ENCODE data around the gene GFY.
"Not testable (repeated sequence)": the region's sequence is repeated elsewhere in the genome, so short reads cannot be mapped to it uniquely, and the experiment has no call there.

Gene GFY

DNA sequence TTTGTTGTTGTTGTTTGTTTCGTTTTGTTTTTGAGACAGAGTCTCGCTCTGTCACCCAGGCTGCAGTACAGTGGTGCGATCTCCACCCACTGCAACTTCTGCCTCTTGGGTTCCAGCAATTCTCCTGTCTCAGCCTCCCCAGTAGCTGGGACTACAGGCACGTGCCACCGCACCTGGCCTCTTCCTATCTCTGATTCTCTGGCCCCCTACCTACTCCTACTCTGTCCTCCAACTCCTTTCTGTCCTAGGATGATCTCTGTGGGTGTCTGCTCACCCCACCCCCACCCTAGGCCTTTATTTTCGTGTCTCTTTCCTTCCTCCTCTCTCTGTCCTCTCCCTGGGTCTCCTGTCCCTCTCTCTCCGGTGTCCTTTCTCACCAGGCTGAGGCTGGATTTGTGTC is 25.2 kb downstream of the GFY start:
- peak overlapping the region in 10 of 11 experiments; percentile 82 to 99 (median 98); a peak in 19 of 22 replicates for H3K27ac ChIP-seq
- peak overlapping the region; percentile 80 to 98 (median 89) for H3K9ac ChIP-seq
- H3K36me3 ChIP-seq = peaks cover 24 to 51% (median 31%) of the 10 kb centered on the region in 11 experiments
- H3K4me3 ChIP-seq = peak overlapping the region; percentile 71 to 96 (median 83)
- peaks cover 71 to 80% (median 76%) of the 10 kb centered on the region in 10 experiments for H3K4me1 ChIP-seq
- no peaks in the 10 kb centered on the region for H3K27me3 ChIP-seq
- peak overlapping the region; percentile 80 to 98 (median 93) for H3K4me2 ChIP-seq
- H3K9me3 ChIP-seq (replicated peaks in 1 of 11) = no peaks in the 10 kb centered on the region
- no peak for TF ChIP-seq Cebpa-rat (IDR thresholded peaks at IDR 0.05)
- peaks cover 0 to 31% (median 9%) of the 10 kb centered on the region in 11 experiments; a peak in 9 of 22 replicates for H4K20me1 ChIP-seq

DNA sequence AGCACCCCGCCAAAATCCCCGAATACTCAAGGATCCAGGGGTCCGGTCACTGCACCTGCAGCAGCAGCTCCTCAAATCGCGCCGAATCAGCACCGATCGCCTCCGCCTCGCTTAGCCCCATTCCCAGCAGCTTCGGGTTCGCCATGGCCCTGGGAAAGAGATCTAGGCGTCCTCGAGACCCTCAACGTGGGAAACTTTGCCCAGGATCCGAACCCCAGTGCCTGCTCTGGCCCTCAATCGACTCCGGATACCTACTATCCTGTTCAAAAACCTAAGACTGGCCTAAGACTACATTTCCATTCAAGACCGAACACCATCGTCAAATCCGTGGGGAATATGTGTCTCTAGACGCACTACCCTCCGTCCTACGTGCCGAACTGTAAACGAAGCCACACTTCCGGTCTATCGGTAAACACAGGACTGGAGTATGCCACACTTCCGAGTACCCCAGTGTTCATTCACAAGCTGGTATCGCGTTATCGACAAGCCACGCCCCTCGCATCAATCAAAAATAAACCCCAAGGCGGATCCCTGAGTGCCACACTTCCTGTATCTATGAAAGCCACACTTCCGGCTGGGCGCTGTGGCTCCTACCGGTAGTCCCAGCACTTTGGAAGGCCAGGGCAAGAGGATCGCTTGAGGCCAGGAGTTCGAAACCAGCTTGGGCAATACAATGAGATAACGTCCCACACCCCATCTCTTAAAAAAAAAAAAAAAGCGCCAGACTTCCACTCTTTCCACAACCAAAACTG is 26.4 kb downstream of the GFY start, which contains the start of gene PIH1D1:
PIH1D1 (minus strand) TSS at position 385 of the 752 bp plus-strand sequence; CDS start at position 145, 240 bp downstream.
- peaks cover 63 to 80% (median 70%) of the 10 kb centered on the region in 10 experiments for H3K4me1 ChIP-seq
- H3K27ac ChIP-seq = peak within 1 kb of the TSS; percentile 96 to 99 (median 98)
- TF ChIP-seq Cebpa-rat (IDR thresholded peaks at IDR 0.05) = no peak
- H3K4me3 ChIP-seq = peak within 1 kb of the TSS; percentile 71 to 96 (median 84)
- no peaks in the 10 kb centered on the region for H3K27me3 ChIP-seq
- H3K9me3 ChIP-seq (replicated peaks in 1 of 11) = no peaks in the 10 kb centered on the region
- H3K4me2 ChIP-seq = peak within 1 kb of the TSS; percentile 80 to 98 (median 94)
- peaks cover 0 to 24% (median 9%) of the 10 kb centered on the region in 11 experiments; a peak in 9 of 22 replicates for H4K20me1 ChIP-seq
- peaks cover 28 to 54% (median 36%) of the 10 kb centered on the region in 11 experiments for H3K36me3 ChIP-seq
- peak within 1 kb of the TSS; percentile 89 to 98 (median 96) for H3K9ac ChIP-seq

DNA sequence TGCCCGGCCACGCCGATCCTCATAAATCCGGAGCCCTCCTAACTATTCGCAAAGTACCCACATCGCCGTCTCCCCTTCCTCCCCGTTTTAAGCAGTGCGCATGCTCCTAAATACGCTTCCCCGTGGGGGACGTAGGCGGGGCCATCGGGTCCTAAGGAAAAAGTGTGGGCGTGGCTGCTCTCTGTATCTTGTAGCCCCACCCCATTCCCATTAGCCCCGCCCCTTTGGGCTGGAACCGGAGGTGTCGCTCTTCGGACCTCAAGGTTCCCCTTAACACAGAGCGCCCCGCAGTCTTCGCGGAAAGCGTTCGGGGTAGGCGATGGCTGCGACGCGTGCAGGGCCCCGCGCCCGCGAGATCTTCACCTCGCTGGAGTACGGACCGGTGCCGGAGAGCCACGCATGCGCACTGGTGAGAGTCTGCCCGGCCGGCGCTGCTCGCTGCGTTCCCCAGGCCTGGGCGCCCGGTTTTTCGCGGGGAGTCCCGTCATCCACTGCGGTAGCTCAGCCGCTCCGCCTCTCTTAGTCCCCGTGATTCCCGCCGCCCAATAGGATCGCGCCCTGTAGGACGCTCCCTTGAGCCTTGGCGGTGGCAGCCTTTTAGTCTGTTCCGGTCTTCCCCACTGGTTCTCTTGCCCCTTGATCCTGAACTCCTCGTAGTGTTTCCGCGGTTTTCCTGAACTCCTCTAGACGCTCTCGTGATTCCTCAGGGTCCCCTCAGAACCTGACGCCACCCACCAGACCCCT is 28.0 kb downstream of the GFY start, which contains the start of gene ALDH16A1:
ALDH16A1 (plus strand) TSS at position 213 of the 744 bp plus-strand sequence; CDS start at position 320, 107 bp downstream.
- Histone ChIP-seq H3K4me1 (peaks cover 58 to 80% (median 68%) of the 10 kb centered on the region in 10 experiments), H4K20me1 (peaks cover 0 to 8% (median 0%) of the 10 kb centered on the region in 11 experiments; a peak in 4 of 22 replicates)

DNA sequence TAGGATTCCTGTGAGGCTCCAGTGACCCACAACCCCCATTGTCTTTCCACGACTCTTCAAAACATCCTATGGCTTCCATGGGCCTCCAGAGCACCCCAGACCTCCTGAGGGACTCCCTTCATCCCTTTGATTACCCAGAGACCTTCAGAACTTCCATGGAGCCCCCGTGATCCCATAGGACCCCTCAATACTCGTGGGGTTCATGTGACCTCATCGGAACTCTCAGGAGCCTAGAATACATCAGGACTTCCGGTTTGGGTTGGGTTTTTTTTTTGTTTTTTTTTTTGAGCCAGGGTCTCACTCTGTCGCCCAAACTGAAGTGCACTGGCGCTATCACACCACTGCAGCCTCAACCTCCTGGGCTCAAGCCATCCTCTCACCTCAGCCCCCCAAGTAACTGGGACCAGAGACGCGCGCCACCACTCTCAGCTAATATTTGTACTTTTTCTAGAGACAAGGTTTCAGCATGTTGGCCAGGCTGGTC is 28.6 kb downstream of the GFY start:
- H3K36me3 ChIP-seq = peaks cover 7 to 47% (median 25%) of the 10 kb centered on the region in 11 experiments; a peak in 19 of 22 replicates
- H3K4me3 ChIP-seq = peak overlapping the region; percentile 71 to 96 (median 82)
- peak overlapping the region; percentile 83 to 97 (median 92) for H3K4me2 ChIP-seq
- peaks cover 58 to 80% (median 68%) of the 10 kb centered on the region in 10 experiments for H3K4me1 ChIP-seq
- peak overlapping the region; percentile 89 to 98 (median 96) for H3K9ac ChIP-seq
- no peak for TF ChIP-seq Cebpa-rat (IDR thresholded peaks at IDR 0.05)
- no peaks in the 10 kb centered on the region for H3K9me3 ChIP-seq (replicated peaks in 1 of 11)
- peak overlapping the region; percentile 96 to 99 (median 98) for H3K27ac ChIP-seq
- no peaks in the 10 kb centered on the region for H3K27me3 ChIP-seq
- H4K20me1 ChIP-seq = peaks cover 0 to 2% (median 0%) of the 10 kb centered on the region in 11 experiments; a peak in 2 of 22 replicates

More for the DNA sequence above, 28.0 kb downstream of the GFY start, which contains the start of gene ALDH16A1:
- H3K4me2 ChIP-seq = peak within 1 kb of the TSS; percentile 83 to 97 (median 92)
- H3K27me3 ChIP-seq = no peaks in the 10 kb centered on the region
- peak within 1 kb of the TSS; percentile 71 to 96 (median 82) for H3K4me3 ChIP-seq
- no peaks in the 10 kb centered on the region for H3K9me3 ChIP-seq (replicated peaks in 1 of 11)
- peak within 1 kb of the TSS; percentile 96 to 99 (median 98) for H3K27ac ChIP-seq
- no peak for TF ChIP-seq Cebpa-rat (IDR thresholded peaks at IDR 0.05)
- H3K36me3 ChIP-seq = peaks cover 13 to 52% (median 30%) of the 10 kb centered on the region in 11 experiments; a peak in 20 of 22 replicates
- H3K9ac ChIP-seq = peak within 1 kb of the TSS; percentile 89 to 98 (median 96)

DNA sequence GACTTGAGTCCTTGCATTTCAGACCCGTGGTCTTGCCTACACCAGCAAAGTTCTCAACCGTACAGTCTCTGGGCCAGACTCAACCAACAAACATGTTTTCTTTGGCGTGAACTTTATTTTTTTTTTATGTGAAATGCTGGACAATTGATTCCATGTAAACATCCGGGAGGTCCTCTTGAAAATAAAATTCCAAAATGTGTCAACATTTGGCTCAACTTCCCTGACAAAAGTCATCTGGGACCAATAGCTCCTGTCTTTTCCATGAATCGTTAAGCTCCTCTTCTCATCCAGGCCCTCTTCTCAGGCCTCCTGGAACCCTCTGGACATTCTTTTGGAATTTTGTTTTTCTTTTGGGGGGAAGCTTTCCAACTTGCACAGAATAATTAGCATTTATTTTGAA is 30.6 kb downstream of the GFY start:
- H3K36me3 ChIP-seq = peaks cover 15 to 51% (median 33%) of the 10 kb centered on the region in 11 experiments; a peak in 21 of 22 replicates
- no peak overlapping the region for H3K4me3 ChIP-seq

DNA sequence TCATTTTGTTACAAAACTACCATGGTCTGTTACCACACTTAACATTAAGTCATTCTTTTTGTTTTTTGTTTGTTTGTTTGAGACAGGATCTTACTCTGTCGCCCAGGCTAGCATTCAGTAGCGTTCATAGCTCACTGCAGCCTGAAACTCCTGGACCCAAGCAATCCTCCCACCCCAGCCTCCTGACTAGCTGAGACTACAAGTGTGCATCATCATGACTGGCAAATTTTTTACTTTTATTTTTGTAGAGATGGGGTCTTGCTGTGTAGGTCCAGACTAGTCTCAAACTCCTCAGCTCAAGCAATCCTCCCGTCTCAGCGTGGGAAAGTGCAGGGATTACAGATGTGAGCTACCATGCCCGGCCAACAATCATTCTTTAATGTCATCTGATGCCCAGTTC is 31.1 kb downstream of the GFY start:
- H3K4me1 ChIP-seq = peaks cover 44 to 79% (median 58%) of the 10 kb centered on the region in 10 experiments
- H3K27ac ChIP-seq = peak overlapping the region in 8 of 11 experiments; percentile 10 to 95 (median 59); a peak in 10 of 22 replicates
- H3K4me2 ChIP-seq = peak overlapping the region in 3 of 11 experiments; percentile 88 to 90 (median 89); a peak in 6 of 22 replicates
- H3K9me3 ChIP-seq (replicated peaks in 1 of 11) = no peaks in the 10 kb centered on the region
- H3K36me3 ChIP-seq = peaks cover 15 to 55% (median 35%) of the 10 kb centered on the region in 11 experiments; a peak in 21 of 22 replicates
- TF ChIP-seq Cebpa-rat (IDR thresholded peaks at IDR 0.05) = no peak
- H3K9ac ChIP-seq = peak overlapping the region in 7 of 11 experiments; percentile 5 to 44 (median 26); a peak in 8 of 22 replicates
- H3K4me3 ChIP-seq = no peak overlapping the region
- no peaks in the 10 kb centered on the region for H4K20me1 ChIP-seq
- no peaks in the 10 kb centered on the region for H3K27me3 ChIP-seq

More for the DNA sequence above, 30.6 kb downstream of the GFY start:
- H3K9ac ChIP-seq = peak overlapping the region in 4 of 11 experiments; percentile 9 to 44 (median 27); a peak in 7 of 22 replicates
- peak overlapping the region in 3 of 11 experiments; percentile 53 to 90 (median 88); a peak in 6 of 22 replicates for H3K4me2 ChIP-seq
- H4K20me1 ChIP-seq = no peaks in the 10 kb centered on the region
- H3K9me3 ChIP-seq (replicated peaks in 1 of 11) = no peaks in the 10 kb centered on the region
- no peak for TF ChIP-seq Cebpa-rat (IDR thresholded peaks at IDR 0.05)
- peak overlapping the region in 5 of 11 experiments; percentile 18 to 92 (median 40); a peak in 6 of 22 replicates for H3K27ac ChIP-seq
- peaks cover 47 to 79% (median 61%) of the 10 kb centered on the region in 10 experiments for H3K4me1 ChIP-seq
- no peaks in the 10 kb centered on the region for H3K27me3 ChIP-seq

DNA sequence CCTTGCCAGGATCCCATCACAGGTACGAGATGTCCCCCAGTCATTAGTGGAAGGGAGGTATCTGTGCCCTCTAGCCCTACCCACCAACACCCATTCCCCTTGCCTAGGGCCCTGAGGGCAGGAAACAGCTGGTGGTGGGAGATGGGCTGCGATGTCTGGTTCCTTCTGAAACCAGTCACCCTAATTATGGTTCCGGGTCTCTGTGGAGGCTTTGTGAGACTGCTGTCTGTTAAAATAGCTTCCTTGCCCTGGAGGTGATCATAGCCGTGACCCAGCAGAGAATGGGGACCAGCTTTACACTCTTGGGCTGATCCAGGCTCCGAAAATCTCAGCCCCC is 33.3 kb downstream of the GFY start:
- peak overlapping the region; percentile 53 to 82 (median 73) for H3K9ac ChIP-seq
- peaks cover 20 to 69% (median 47%) of the 10 kb centered on the region in 11 experiments; a peak in 21 of 22 replicates for H3K36me3 ChIP-seq
- peaks cover 37 to 70% (median 51%) of the 10 kb centered on the region in 10 experiments for H3K4me1 ChIP-seq
- no peaks in the 10 kb centered on the region for H3K9me3 ChIP-seq (replicated peaks in 1 of 11)
- H3K27ac ChIP-seq = peak overlapping the region; percentile 70 to 95 (median 79)
- H3K4me2 ChIP-seq = peak overlapping the region; percentile 75 to 90 (median 82)
- no peak for TF ChIP-seq Cebpa-rat (IDR thresholded peaks at IDR 0.05)
- peak overlapping the region in 2 of 10 experiments; percentile 19 to 27; a peak in 3 of 20 replicates for H3K4me3 ChIP-seq
- no peaks in the 10 kb centered on the region for H3K27me3 ChIP-seq
- no peaks in the 10 kb centered on the region for H4K20me1 ChIP-seq

DNA sequence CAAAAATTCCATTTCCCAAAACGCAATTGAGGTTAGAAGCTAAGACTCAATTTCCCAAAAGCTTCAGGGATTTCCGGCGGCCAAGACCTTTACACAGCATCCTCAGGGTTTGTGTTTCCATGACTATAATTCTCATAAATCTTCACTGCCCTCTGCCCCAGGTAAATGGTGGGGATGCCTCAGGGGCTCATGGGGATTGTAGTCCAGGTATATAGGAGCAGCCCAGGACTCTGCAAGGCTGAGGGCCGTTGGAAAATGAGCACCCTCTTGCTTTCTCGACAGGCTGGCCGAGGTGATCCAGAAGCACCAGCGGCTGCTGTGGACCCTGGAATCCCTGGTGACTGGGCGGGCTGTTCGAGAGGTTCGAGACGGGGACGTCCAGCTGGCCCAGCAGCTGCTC is 34.2 kb downstream of the GFY start:
- Histone ChIP-seq H3K27me3 (no peaks in the 10 kb centered on the region), H3K9ac (peak overlapping the region in 9 of 11 experiments; percentile 65 to 82 (median 73); a peak in 13 of 22 replicates), H3K36me3 (peaks cover 28 to 76% (median 55%) of the 10 kb centered on the region in 11 experiments; a peak in 21 of 22 replicates), H3K27ac (peak overlapping the region in 10 of 11 experiments; percentile 5 to 95 (median 78); a peak in 17 of 22 replicates), H3K4me3 (no peak overlapping the region), H3K4me1 (peaks cover 34 to 63% (median 45%) of the 10 kb centered on the region in 10 experiments), H3K4me2 (peak overlapping the region; percentile 75 to 90 (median 82)), H3K9me3 (replicated peaks in 1 of 11) (no peaks in the 10 kb centered on the region), H4K20me1 (no peaks in the 10 kb centered on the region)
- no peak for TF ChIP-seq Cebpa-rat (IDR thresholded peaks at IDR 0.05)

DNA sequence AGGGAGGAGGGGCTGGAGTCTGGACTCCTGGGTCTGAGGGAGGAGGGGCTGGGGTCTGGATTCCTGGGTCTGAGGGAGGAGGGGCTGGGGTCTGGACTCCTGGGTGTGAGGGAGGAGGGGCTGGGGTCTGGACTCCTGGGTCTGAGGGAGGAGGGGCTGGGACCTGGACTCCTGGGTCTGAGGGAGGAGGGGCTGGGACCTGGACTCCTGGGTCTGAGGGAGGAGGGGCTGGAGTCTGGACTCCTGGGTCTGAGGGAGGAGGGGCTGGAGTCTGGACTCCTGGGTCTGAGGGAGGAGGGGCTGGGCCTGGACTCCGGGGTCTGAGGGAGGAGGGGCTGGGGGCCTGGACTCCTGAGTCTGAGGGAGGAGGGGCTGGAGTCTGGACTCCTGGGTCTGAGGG is 35.9 kb downstream of the GFY start:
- H3K9me3 ChIP-seq (replicated peaks in 1 of 11); H3K4me2 ChIP-seq; H4K20me1 ChIP-seq; H3K27me3 ChIP-seq; H3K9ac ChIP-seq; H3K4me3 ChIP-seq: not testable (repeated sequence)
- peak overlapping the region in 1 of 11 experiments; percentile 18; a peak in 1 of 22 replicates for H3K27ac ChIP-seq
- peaks cover 29 to 47% (median 37%) of the 10 kb centered on the region in 10 experiments for H3K4me1 ChIP-seq
- H3K36me3 ChIP-seq = peaks cover 46 to 83% (median 66%) of the 10 kb centered on the region in 11 experiments
